ENCODE measurements around the gene ATXN7. TPM values are rescaled to one million over a fixed set of nuclear protein-coding genes. Genes with fewer than 3 reads are reported as not detected.

ATXN7 gene
- total and polyA plus RNA-seq, 2 of the 4 experiments (the other 2 are of a cell fraction), result 8.6 to 13.6 TPM

GRCh38 chr3:63861306-63861705, 2.4 kb upstream of the ATXN7 start:
- Histone ChIP-seq H3K27me3 (ENCODE audit: control insufficient read depth, insufficient read depth, low read length) (no peaks in the 10 kb centered on the region), H4K5ac (ENCODE audit: low read depth, low read length) (no peak overlapping the region), H2AFZ (replicated peaks; ENCODE audit: low read length, poor library complexity) (no peak overlapping the region), H3K4ac (ENCODE audit: low read depth, low read length) (no peak overlapping the region), H3K56ac (ENCODE audit: extremely low read depth, insufficient read depth, low read length) (no peak overlapping the region), H3K79me1 (ENCODE audit: low read depth in 1 of 2, low read length in 2 of 2) (peaks cover 42 to 55% of the 10 kb centered on the region in 2 experiments), H2BK5ac (ENCODE audit: low read depth, low read length, poor library complexity, severe bottlenecking) (no peak overlapping the region), H3K4me2 (ENCODE audit: low read depth, low read length) (no peak overlapping the region), H2BK20ac (ENCODE audit: low read depth, low read length) (no peak overlapping the region), H2BK15ac (ENCODE audit: low read depth, low read length) (no peak overlapping the region), H3K27ac (ENCODE audit: insufficient read depth, low read length) (no peak overlapping the region), H4K91ac (ENCODE audit: insufficient read depth, low read depth, low read length) (no peak overlapping the region), H3K23ac (ENCODE audit: low read depth, low read length) (0 out of 2 replicates have a peak overlapping the region, but pooled peaks have one; percentile 11), H4K20me1 (ENCODE audit: insufficient read depth, low read length) (no peaks in the 10 kb centered on the region; the same call in 1 of the 2 replicates), H2AK9ac (replicated peaks; ENCODE audit: low read depth, low read length, poor library complexity) (no peak overlapping the region), H3K4me3 (ENCODE audit: insufficient read depth, low read depth, low read length) (no peak overlapping the region), H3K9ac (ENCODE audit: low read depth, low read length) (no peak overlapping the region), H3K18ac (ENCODE audit: low read depth, low read length) (no peak overlapping the region), H3K4me1 (ENCODE audit: control insufficient read depth, insufficient read depth, low read length) (peaks cover 3% of the 10 kb centered on the region; the same call in 1 of the 2 replicates), H3K36me3 (ENCODE audit: control insufficient read depth, insufficient read depth, low read length) (no peaks in the 10 kb centered on the region; the same call in 1 of the 2 replicates), H2BK120ac (ENCODE audit: low read depth, low read length) (no peak overlapping the region), H3K9me1 (ENCODE audit: insufficient read depth, low read length) (peaks cover 7% of the 10 kb centered on the region), H3K9me3 (ENCODE audit: control insufficient read depth, insufficient read depth, low read length) (no peaks in the 10 kb centered on the region), H3K14ac (replicated peaks; ENCODE audit: low read depth, low read length) (no peak overlapping the region), H4K8ac (ENCODE audit: low read depth in 2 of 2, low read length in 2 of 2) (no peak overlapping the region), H2AK5ac (ENCODE audit: low read depth, low read length) (no peak overlapping the region)
- POLR2A ChIA-PET (ENCODE audit: unreplicated experiment), result no interaction called here
- DNase-seq (no peak), ATAC-seq (ENCODE audit: low read depth) (no peak)
- intact Hi-C loops (cut with micrococcal nuclease) (loop anchor here (5.0 kb wide), 1 partner anchor 116 kb away; no protein-coding TSS in a partner anchor), in situ Hi-C loops (cut with MboI; ENCODE audit: low sequenced_read_pairs) (no loop called here), dilution Hi-C loops (cut with HindIII; ENCODE audit: low sequenced_read_pairs, unreplicated experiment) (no loop called here)
- no CpG with 5 or more reads among the region's 5 CpGs for WGBS, 2 experiments (ENCODE audit: extremely low coverage in 2 of 2, insufficient read length in 1 of 2)
- no TSS peak for BruUV-seq (replicated peaks)
- no peak for TF ChIP-seq RCOR1 (IDR thresholded peaks at IDR 0.05; ENCODE audit: insufficient replicate concordance, low read length)
- TF ChIP-seq SMC3 (IDR thresholded peaks at IDR 0.05; ENCODE audit: low read depth, low read length), result no peak
- TF ChIP-seq CTCF (conservative IDR thresholded peaks at IDR 0.05; ENCODE audit: low read depth, low read length), result no peak
- no peak for TF ChIP-seq NFE2L2 (IDR thresholded peaks at IDR 0.05; ENCODE audit: low read depth, low read length)
- TF ChIP-seq MAFK (IDR thresholded peaks at IDR 0.05; ENCODE audit: low read depth, low read length), result no peak
- no peak for TF ChIP-seq MXI1 (IDR thresholded peaks at IDR 0.05; ENCODE audit: borderline replicate concordance, low read depth, low read length)
- no peak for TF ChIP-seq POLR2A (IDR thresholded peaks at IDR 0.05; ENCODE audit: low read depth, low read length)
- TF ChIP-seq MAZ (IDR thresholded peaks at IDR 0.05; ENCODE audit: borderline replicate concordance, low read depth, low read length), result no peak
- no peak for TF ChIP-seq CEBPB (IDR thresholded peaks at IDR 0.05; ENCODE audit: low read depth, low read length)
- CTCF ChIA-PET, result no interaction called here
